Keratinocyte (primary cell): ENCODE measurements around the gene KLHL22. TPM values are rescaled to one million over a fixed set of nuclear protein-coding genes. Genes with fewer than 3 reads are reported as not detected.

Experiments
- DNase-seq: peaks from one replicate; pipeline ENCODE4 v3.0.0-alpha.2; 2011; ENCODE audit warnings: low read depth, missing footprints, low spot score
- FAIRE-seq: peaks from 2 replicates; lab custom pipeline; 2011; peaks lifted over from hg19 to GRCh38; lab: Jason Lieb, UNC
- H2AFZ ChIP-seq: 2 replicates; pipeline ENCODE4 v1.6.0; 2012; ENCODE audit warnings: low read length, control low read depth, inconsistent platforms; ENCODE audit not compliant: control insufficient read depth
- H3K27ac ChIP-seq: 2 replicates; pipeline ENCODE4 v1.5.1; 2011; ENCODE audit warnings: low read length; ENCODE audit not compliant: control insufficient read depth, insufficient read depth
- H3K27me3 ChIP-seq: 3 replicates; pipeline ENCODE4 v1.6.0; 2011; ENCODE audit warnings: low read length; ENCODE audit not compliant: control insufficient read depth, insufficient read depth; ENCODE audit errors: extremely low read depth
- H3K36me3 ChIP-seq, 2 experiments: 2 replicates in 1 of 2; 3 replicates in 1 of 2; pipeline ENCODE4 v1.5.1; 2011; ENCODE audit warnings: low read length in 2 of 2, mild to moderate bottlenecking in 1 of 2; ENCODE audit not compliant: control insufficient read depth in 2 of 2, insufficient read depth in 2 of 2; ENCODE audit errors: extremely low read depth in 1 of 2
- H3K4me1 ChIP-seq: 3 replicates; pipeline ENCODE4 v1.5.1; 2011; ENCODE audit warnings: low read length; ENCODE audit not compliant: control insufficient read depth, insufficient read depth; ENCODE audit errors: extremely low read depth
- H3K4me2 ChIP-seq: 3 replicates; pipeline ENCODE4 v1.6.0; 2011; ENCODE audit warnings: low read depth, low read length; ENCODE audit not compliant: control insufficient read depth, insufficient read depth; ENCODE audit errors: extremely low read depth
- H3K4me3 ChIP-seq, 3 experiments: fragments of 200-600 bp in 1 of 3; sonication (generic) in 1 of 3; 2 replicates in 2 of 3; 3 replicates in 1 of 3; pipeline ENCODE4 v1.5.1; 2011 to 2016; ENCODE audit warnings: low read length in 3 of 3, mild to moderate bottlenecking in 3 of 3, control low read depth in 2 of 3, inconsistent platforms in 1 of 3, low read depth in 1 of 3, mixed read lengths in 1 of 3, mixed run types in 1 of 3, moderate library complexity in 1 of 3; ENCODE audit not compliant: control insufficient read depth in 2 of 3, insufficient read depth in 2 of 3; ENCODE audit errors: extremely low read depth in 1 of 3
- H3K79me2 ChIP-seq: 2 replicates; pipeline ENCODE4 v1.6.0; 2012; ENCODE audit warnings: low read length; ENCODE audit not compliant: control insufficient read depth, insufficient read depth
- H3K9ac ChIP-seq: 3 replicates; pipeline ENCODE4 v1.6.0; 2011; ENCODE audit warnings: low read length; ENCODE audit not compliant: control insufficient read depth, insufficient read depth; ENCODE audit errors: extremely low read depth
- H3K9me1 ChIP-seq: 3 replicates; pipeline ENCODE4 v1.6.0; 2011; ENCODE audit warnings: low read length; ENCODE audit not compliant: control insufficient read depth, insufficient read depth; ENCODE audit errors: extremely low read depth
- H3K9me3 ChIP-seq: 2 replicates; pipeline ENCODE4 v1.5.1; 2012; ENCODE audit warnings: low read depth, low read length; ENCODE audit not compliant: control insufficient read depth
- H4K20me1 ChIP-seq: 3 replicates; pipeline ENCODE4 v1.6.0; 2011; ENCODE audit warnings: low read length; ENCODE audit not compliant: control insufficient read depth, insufficient read depth; ENCODE audit errors: extremely low read depth
- EZH2 ChIP-seq: IDR thresholded peaks from one replicate; pipeline ENCODE4 v1.6.1; 2012; ENCODE audit warnings: inconsistent platforms, mild to moderate bottlenecking, low read length, moderate library complexity
- dilution Hi-C: fragments of 300-500 bp; cut with MboI; formaldehyde crosslinking; loops from one replicate; pipeline ENCODE4 v1.7.0; 2020; ENCODE audit warnings: low sequenced_read_pairs; ENCODE audit not compliant: extremely low pct_ligation_motif_present
- polyA plus RNA-seq, 5 experiments: library from polyadenylated mRNA; depleted of rRNA in 3 of 5; stranded (reverse) in 3 of 5; stranded (forward) in 1 of 5; unstranded in 1 of 5; fragments of >200 nt; gene quantifications; 1 replicate in 1 of 5; 2 replicates in 3 of 5; 3 replicates in 1 of 5; pipeline versions ENCODE4 v1.2.1 to v1.2.3, GENCODE V29; 2011 to 2012; ENCODE audit warnings: missing spikeins in 2 of 5, low read depth in 1 of 5, low replicate concordance in 1 of 5
- TF ChIP-seq, protein P1 (sequence below), 3 experiments: IDR thresholded peaks in 1 of 3; conservative IDR thresholded peaks in 1 of 3; optimal IDR thresholded peaks in 1 of 3; 2 replicates in 2 of 3; 3 replicates in 1 of 3; pipeline versions ENCODE3 to v1.5.1; 2011; ENCODE audit warnings: low read length in 3 of 3, mild to moderate bottlenecking in 3 of 3, moderate library complexity in 2 of 3, control low read depth in 1 of 3, inconsistent platforms in 1 of 3; ENCODE audit not compliant: insufficient read depth in 2 of 3; ENCODE audit errors: extremely low read depth in 1 of 3

The KLHL22 gene
- polyA plus RNA-seq, 1 donor (not counting 4 experiments of a cell fraction or from before 2014, with no cell fraction given), result 9.3 TPM

DNA sequence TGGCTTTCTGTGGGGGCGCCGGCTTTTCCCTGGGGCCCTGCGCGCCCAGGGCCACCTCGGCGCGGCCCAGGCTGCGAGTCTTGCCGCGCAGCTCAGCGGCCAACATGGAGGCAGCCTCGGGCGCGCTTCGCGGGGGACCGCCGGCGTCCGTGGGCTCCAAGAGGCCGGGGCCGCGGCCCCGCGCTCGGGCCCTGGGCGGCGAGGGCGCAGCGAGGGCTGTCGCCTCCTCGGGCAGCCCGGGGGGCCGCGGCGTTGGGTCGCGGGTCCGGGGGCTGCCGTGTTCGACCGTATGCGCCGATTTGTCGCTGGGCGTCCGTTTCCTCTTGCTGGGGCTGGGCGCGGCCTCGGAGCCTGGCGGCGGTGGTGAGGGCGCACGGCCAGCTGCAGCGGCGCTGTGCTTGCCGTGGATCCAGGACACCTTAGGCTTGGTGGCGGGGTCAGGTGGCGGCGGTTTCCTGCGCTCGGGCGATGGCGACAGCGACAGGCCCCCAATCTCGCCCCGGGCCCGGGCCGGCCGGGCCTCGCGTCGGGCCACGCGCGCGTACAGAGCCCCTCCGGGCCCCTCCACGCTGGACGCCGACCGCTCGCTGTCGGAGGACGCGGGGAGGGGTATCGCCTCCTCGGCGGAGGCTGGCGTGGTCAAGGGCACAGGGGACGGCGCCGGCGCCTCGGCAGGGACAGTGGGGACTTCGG is 69.9 kb downstream of the KLHL22 start:
- dilution Hi-C loops, result no loop called here
- TF ChIP-seq EZH2, result no peak
- TF ChIP-seq, protein P1, sequence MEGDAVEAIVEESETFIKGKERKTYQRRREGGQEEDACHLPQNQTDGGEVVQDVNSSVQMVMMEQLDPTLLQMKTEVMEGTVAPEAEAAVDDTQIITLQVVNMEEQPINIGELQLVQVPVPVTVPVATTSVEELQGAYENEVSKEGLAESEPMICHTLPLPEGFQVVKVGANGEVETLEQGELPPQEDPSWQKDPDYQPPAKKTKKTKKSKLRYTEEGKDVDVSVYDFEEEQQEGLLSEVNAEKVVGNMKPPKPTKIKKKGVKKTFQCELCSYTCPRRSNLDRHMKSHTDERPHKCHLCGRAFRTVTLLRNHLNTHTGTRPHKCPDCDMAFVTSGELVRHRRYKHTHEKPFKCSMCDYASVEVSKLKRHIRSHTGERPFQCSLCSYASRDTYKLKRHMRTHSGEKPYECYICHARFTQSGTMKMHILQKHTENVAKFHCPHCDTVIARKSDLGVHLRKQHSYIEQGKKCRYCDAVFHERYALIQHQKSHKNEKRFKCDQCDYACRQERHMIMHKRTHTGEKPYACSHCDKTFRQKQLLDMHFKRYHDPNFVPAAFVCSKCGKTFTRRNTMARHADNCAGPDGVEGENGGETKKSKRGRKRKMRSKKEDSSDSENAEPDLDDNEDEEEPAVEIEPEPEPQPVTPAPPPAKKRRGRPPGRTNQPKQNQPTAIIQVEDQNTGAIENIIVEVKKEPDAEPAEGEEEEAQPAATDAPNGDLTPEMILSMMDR (optimal IDR thresholded peaks at IDR 0.05 in 1 of 3, IDR thresholded peaks at IDR 0.05 in 1 of 3, conservative IDR thresholded peaks at IDR 0.05 in 1 of 3; ENCODE audit: extremely low read depth in 1 of 3, insufficient read depth in 2 of 3, low read length in 3 of 3), result peak in 1 of 3 experiments; percentile 16
- H4K20me1 ChIP-seq, result peaks cover 3% of the 10 kb centered on the region

DNA sequence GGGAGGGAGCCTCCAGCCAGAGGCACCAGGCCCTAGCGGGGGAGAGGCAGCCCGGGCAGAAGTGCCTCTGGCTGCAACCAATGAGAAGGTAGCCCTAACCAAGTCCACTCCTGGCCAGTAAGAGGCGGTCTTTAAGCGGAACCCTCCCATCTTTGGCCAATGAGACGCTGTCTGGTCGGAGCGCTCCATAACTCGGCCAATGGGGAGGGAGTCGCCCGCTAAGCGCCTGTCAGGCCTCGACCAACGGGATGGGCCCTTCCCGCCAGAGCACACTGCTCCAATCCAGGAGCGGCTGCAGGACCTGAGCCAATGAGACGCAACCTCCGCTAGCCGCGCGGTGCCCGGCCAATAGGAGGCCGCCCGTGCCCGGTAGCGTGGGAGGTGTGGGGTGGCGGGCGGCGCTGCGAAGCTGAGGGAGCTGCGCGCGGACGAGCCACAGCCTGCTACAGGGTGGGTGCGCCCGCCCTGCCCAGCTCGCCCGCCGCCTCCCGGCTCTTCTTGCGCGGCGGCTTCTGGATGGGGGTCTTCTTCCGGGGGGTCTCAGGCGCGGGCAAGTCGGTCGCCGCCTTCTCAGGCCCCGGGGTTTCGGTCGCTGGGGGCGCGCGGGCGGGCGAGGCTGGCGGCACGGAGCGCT is 70.5 kb downstream of the KLHL22 start:
- H3K9me3 ChIP-seq, result no peaks in the 10 kb centered on the region
- H3K27me3 ChIP-seq, result peaks cover 54% of the 10 kb centered on the region
- no peak for FAIRE-seq
- dilution Hi-C loops, result no loop called here
- peak overlapping the region; percentile 73 for H3K4me2 ChIP-seq
- H3K9me1 ChIP-seq, result no peaks in the 10 kb centered on the region
- H3K4me1 ChIP-seq, result peaks cover 12% of the 10 kb centered on the region
- H2AFZ ChIP-seq, result no peak overlapping the region
- H3K79me2 ChIP-seq, result no peaks in the 10 kb centered on the region
- no peak overlapping the region for H3K9ac ChIP-seq
- no peak overlapping the region for H3K27ac ChIP-seq
- H4K20me1 ChIP-seq, result peaks cover under 1% of the 10 kb centered on the region
- DNase-seq, result peak; percentile 21
- no peaks in the 10 kb centered on the region for H3K36me3 ChIP-seq
- no peak for TF ChIP-seq EZH2
- TF ChIP-seq, protein P1 (optimal IDR thresholded peaks at IDR 0.05 in 1 of 3, IDR thresholded peaks at IDR 0.05 in 1 of 3, conservative IDR thresholded peaks at IDR 0.05 in 1 of 3; ENCODE audit: extremely low read depth in 1 of 3, insufficient read depth in 2 of 3, low read length in 3 of 3), result no peak
- H3K4me3 ChIP-seq, result peak overlapping the region in 2 of 3 experiments; percentile 23 to 46

More for the DNA sequence above, 69.9 kb downstream of the KLHL22 start:
- H3K4me2 ChIP-seq, result peak overlapping the region; percentile 73
- H3K79me2 ChIP-seq, result no peaks in the 10 kb centered on the region
- FAIRE-seq (no peak), DNase-seq (no peak)
- peak overlapping the region; percentile 32 to 57 (median 46) for H3K4me3 ChIP-seq
- H3K9me3 ChIP-seq, result no peaks in the 10 kb centered on the region
- peaks cover 60% of the 10 kb centered on the region for H3K27me3 ChIP-seq
- no peaks in the 10 kb centered on the region for H3K9me1 ChIP-seq
- H3K27ac ChIP-seq, result no peak overlapping the region
- H3K4me1 ChIP-seq, result peaks cover 18% of the 10 kb centered on the region
- H3K9ac ChIP-seq, result no peak overlapping the region
- no peak overlapping the region for H2AFZ ChIP-seq
- no peaks in the 10 kb centered on the region for H3K36me3 ChIP-seq
